GM19239 (cell line): ENCODE data around the gene DEAF1.

Experiments used
- DNase-seq: peaks from one replicate; pipeline ENCODE4 v3.0.0; 2011; ENCODE audit warnings: low spot score; ENCODE audit not compliant: insufficient read length
- FAIRE-seq: peaks from 2 replicates; lab custom pipeline; 2011; peaks lifted over from hg19 to GRCh38; lab: Jason Lieb, UNC

Gene DEAF1

DNA sequence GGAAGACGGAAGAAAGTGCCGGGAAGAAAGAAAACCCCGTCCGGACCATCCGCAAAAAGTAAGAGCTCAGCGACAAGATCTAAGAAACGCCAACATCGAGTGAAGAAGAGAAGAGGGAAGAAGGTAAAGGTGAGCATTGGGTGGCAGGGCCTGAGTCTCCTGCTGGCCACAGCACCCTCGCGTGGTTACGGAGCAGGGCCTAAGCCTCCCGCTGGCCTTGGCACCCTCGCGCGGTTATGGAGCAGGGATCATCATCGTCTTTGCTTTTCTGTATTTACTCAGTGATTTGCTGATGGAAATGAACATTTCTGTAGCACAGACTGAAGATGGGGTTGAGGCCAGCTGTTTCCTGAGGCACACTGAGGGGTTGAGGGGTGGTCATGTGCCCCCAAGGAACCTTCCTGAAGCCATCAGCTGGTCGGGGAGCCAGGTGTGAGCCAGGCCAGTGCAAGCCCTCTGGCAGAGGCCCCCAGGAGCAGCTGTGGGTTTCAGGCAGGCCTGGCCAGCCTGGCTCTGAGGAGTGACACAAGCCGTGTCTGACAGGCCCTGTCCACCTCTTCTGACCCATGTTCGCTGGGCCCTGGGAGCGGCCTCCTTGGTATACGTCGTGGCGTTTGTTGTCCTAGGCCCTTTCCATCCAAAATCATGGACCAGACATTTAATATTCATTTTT is 93.3 kb downstream of the DEAF1 start:
- FAIRE-seq = no peak
- no peak for DNase-seq

DNA sequence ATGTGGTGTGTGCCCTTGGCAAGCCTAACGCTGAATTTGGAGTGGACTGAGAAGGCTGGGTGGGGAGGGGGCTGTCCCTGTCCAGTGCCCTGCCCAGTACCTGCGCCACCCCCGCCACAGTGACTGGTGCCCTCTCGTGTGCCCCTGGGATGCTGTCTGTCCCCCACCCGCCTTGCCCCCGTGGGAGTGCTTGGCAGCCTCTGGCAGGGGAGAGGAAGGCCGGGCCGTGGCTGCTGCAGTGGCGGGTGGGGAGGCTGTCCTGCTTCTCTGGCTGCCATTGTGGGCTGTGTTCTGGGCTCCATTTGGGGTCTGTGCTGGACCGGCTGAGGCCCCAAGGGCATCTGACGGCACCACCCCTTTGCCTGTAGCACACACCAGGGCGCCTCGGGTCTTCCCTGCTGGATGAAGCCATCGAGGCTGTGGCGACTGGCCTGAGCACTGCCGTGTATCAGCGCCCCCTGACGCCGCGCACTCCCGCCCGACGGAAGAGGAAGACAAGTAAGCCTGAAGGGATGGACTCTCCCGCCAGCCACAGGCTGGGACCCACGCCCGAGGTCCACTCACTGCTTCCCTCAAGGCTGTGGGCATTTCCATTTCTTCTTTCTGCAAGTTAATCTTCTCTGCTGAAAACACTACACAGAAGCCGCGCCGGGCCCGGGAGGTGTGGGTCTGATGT is 96.9 kb downstream of the DEAF1 start:
- DNase-seq (no peak), FAIRE-seq (no peak)

DNA sequence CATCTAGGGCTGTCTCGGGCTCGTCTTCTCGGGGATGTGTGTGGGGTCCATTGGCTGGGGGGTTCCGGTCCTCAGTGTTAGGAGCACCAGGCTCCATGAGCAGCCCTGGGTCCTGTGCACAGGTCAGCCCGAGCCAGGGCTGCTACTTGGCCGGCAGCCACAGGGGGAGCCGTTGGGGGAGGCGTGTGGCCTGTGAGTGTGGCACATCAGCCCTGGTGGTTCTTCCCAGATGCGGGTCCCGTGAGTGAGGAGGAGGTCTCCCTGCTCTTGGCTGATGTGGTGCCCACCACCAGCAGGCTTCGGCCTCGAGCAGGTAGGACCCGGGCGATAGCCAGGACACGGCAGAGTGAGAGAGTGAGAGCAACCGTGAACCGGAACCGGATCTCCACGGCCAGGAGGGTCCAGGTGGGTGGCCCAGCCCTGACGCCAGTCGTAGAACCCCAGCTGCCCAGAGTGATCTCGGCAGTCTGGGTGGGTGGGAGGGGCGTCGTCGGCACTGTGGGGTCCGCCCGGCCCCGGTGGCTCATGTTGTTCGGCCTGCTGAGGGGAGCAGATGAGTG is 97.8 kb downstream of the DEAF1 start:
- DNase-seq (no peak), FAIRE-seq (no peak)

DNA sequence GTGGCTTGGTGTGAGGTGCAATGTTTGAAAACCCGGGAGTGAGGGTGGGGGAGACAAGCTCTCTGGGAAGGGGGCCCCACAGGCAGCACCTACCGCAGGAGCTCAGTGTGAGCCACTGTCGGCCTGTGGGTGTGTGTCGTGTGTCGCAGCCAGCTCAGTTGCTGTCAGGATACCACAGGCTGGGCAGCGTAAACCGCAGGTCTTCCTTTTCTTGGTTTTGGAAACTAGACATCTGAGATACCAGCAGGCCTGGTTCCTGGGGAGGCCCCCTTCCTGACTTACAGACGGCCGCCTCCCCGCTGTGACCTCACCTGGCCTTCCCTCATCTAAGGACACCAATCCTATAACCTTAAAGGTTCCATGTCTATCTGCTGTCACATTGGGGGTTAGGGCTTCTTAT is 98.6 kb downstream of the DEAF1 start:
- no peak for DNase-seq
- FAIRE-seq = no peak

DNA sequence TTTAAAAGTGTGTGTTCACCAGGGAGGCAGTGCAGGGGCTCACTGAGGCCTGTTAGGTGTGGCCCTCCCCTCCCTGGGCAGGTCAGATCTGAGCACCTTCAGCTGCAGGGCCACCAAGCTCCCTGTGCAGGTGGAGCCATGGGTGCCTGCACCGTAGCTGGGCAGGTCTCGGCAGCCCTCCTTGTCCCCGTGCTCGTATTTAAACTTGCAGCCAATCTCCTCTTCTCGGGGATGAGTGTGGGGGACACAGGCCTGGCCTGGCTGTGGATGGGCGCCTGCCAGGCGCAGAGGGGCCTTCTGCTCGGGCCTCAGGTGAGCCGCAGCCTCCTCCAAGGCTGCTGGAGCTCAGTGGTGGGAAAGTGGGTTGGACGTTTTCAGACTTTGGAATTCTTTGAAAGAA is 99.6 kb downstream of the DEAF1 start:
- DNase-seq = no peak
- no peak for FAIRE-seq
